ENCODE results near the gene FNDC8.
A peak's percentile ranks its signal among the peaks of the same experiment; 100 is the strongest.
"Not testable (repeated sequence)": the region's sequence is repeated elsewhere in the genome, so short reads cannot be mapped to it uniquely, and the experiment has no call there.

Gene FNDC8

DNA sequence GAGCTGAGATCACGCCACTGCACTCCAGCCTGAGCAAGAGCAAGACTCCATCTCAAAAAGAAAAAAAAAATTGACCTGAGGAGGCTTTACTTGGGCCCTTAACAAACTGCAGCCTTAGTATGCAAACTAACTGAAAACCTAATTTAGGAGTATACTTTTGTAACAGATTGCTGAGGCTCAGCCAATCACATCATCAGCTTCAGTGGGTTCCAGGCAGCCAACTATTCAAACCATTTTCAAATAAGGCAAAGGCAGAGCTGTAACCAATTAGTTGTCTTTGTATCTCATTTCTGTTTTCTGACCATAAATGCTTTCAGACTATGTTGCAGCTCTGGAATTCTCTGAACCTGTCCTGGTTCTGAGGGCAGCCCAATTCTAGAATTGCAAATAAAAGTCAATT, 25.7 kb upstream of the FNDC8 start:
- no peak for DNase-seq (ENCODE audit: low read depth)

DNA sequence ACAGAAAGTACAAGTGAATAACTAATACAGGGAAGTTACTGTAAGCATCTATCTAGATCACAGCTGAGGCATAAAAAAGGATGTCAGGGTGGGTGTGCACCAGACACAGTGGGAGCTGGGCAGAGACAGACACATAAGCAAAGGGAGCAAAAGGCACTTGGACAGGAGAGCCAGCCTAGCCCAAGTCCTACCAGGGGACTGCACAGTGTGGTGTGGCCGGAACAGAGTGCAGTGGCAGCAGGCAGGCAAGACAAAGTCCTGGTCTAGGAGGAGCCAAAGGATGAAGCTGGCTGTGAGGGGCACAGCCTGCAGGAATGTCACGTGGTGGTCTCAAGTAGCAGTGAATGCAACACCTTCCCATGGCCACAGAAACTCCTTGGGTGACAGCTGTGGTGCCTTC, 23.6 kb upstream of the FNDC8 start:
- DNase-seq (ENCODE audit: low read depth): no peak

DNA sequence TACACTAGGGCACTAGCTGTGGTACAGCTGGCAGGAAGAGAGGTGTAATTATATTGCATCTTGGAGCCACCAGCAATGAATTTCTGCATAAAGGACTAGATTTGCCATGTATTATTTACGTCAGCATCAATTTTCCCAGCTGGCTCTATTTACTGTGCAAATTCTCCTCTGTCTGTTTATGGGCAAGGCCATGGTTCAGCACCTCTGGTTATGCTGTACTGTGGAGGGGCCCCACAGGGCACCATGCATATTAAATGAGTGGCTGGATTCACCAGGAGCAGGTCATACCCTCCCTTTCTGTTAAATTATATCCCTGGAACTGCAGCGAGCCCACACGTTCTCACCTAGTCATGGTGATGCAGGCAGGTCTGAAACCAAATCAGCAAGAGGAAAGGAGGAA, 21.5 kb upstream of the FNDC8 start:
- DNase-seq (ENCODE audit: low read depth): no peak

DNA sequence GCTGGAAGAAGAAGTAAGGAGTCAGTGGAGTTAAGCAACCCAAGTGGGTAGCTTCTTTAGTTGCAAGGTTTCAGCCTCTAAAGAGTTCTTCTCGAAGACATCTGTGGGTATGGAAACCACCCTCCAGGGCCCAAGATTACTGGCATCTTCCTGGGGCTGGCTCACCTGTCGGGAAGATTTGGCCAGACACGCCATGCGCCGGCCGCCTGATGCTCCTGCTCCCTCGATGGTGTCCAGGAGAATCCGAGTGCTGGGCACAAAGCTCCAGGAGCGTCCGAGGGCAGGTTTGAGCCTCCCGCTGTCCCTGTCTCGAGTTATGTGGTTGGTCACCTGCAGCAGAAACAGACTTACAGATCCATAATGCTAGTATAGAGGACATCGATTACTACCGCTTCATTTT, 20.4 kb upstream of the FNDC8 start:
- no peak for DNase-seq (ENCODE audit: low read depth)

DNA sequence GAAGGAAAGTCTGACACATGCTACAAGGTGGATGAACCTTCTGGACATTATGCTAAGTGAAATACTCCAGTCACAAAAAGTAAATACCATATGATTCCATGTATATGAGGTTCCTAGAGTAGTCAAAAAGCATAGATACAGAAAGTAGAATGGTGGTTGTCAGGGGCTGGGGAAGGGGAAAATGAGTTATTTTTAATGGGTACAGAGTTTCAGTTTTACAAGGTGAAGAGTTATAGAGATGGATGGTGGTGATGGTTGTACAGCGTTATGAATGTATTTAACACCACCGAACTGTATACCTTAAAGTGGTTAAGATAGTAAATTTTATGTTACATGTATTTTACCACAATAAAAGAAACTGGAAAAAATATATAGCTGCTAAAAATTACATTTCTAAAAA, 19.7 kb upstream of the FNDC8 start:
- DNase-seq (ENCODE audit: low read depth): no peak

DNA sequence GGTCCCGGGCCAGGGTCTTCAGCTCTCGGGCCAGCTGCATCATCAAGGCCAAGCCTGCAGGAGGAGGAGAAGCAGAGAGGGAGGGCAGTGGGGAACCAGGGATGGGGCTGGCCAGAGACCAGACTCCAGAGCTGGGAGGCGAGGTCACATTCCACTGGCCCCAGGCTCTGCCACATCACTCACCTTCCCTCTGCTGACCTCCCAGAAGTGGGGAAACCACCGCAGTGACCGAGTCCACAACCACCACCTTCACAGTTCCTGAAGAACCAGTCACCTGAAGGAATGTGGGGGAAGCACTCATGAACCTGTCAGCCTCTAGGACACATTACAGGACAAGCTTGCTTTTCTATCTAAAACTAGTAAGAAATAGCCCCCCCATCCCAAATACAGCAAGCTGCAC, 18.1 kb upstream of the FNDC8 start:
- no peak for DNase-seq (ENCODE audit: low read depth)

DNA sequence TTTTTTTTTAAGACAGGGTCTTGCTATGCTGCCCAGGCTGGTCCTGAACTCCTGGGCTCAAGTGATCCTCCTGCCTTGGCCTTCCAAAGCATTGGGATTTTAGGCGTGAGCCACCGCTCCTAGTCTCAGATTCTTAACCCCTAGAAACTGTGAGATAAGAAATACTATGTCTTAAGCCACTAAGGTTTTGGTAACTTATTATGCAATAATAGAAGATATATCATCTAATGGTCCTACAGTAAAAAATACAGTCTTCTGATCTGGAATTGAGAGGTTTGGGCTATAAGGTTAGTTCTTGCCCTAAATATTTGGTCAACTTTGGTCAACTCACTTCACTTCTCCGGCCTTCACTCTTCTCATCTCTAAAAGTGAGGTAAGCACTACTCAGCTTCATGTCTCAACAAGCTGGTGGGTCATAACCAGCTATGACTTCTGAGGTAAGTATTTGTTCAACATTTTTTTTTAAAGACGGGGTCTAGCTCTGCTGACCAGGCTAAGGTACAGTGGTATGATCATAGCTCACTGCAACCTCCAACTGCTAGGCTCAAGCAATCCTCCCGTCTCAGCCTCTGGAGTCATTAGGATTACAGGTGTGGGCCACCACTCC, 16.5 kb upstream of the FNDC8 start:
- DNase-seq (ENCODE audit: low read depth): no peak

DNA sequence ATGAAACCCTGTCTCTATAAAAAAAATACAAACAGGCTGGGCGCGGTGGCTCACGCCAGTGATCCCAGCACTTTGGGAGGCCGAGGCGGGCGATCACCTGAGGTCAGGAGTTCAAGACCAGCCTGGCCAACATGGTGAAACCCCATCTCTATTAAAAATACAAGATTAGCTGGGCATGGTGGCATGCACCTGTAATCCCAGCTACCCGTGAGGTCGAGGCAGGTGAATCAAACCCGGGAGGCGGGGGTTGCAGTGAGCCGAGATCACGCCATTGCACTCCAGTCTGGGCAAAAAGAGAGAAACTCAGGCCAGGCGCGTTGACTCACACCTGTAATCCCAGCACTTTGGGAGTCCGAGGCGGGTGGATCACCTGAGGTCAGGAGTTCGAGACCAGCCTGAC, 10.6 kb upstream of the FNDC8 start:
- not testable (repeated sequence) for DNase-seq (ENCODE audit: low read depth)

DNA sequence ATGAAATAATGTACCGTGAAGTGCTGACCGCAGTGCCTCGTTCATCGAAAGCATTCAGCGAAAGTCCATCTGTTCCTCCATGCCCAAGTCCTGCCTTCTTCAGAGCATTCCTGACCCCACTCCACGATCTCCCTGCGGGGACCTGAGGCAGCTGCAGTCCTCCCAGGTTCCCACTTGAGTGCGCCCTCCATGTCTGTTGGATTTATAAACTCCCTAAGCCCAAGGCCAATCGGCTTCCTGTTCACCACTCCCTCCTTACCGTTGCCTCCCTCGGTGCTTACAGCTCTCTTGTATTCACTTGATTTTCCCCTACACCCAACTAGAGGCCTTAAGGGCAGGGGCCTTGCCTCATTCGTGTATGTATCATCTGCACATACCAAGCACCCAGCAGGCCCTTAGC, 4.6 kb upstream of the FNDC8 start:
- no peak for DNase-seq (ENCODE audit: low read depth)

DNA sequence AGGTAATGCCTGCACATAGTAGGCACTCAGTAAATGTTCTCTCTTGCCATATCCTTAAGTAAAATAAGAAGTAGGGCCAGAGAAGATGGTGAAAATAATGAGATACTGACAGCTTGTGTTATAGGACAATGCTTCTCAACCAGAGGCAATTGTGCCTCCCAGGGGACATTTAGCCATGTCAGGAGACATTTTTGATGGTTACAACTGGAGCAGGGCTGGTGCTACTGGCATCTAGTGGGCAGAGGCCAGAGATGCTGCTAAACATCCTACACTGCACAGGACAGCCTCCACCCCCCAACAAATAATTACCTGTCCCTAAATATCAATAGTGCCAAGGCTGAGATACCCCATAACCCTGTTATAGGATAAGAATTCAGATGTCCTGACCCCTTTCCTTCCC, 3.4 kb upstream of the FNDC8 start:
- no peak for DNase-seq (ENCODE audit: low read depth)

DNA sequence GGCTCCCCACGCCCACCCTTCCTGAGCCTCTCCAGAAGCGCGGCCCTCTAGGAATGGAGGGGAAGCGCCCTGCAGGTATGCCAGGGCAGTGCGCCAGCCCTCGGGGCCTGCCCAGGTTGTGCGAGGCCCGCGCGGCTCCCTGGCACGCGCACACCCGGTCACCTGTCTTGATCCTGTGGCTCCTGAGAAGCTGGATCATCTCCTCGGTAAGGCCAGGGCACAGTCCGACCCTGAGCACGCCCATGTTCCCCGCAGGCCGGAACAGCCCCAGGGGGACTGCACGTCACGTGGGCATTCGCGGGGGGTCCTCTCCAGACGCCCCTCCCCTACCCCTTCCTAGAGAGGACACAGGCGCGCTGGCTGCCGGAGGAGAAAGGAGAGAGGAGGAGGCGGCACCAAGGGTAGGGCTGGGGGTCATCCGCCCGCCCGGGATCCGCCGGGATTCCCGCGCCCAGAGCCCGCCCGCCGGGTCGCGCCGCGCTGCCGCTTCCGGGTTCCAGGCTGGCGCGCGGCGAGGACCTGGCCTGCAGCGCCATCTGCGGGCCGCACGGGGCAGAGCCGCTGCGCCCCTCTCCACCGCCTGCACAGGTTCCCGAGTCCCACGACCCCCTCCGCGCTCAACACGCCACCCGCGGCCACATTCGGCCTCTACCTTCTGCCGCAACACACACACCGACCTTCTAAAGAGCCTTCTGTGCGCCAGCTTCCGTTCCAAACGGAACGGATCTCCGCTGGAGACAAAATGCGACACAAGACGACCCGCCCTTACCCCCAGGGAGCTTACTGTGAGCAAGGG, 1.8 kb upstream of the FNDC8 start, which contains the start of gene RAD51D:
RAD51D (minus strand) TSS at position 491 of the 796 bp plus-strand sequence; CDS start at position 244, 247 bp downstream.
- peak; percentile 74 for DNase-seq (ENCODE audit: low read depth)

DNA sequence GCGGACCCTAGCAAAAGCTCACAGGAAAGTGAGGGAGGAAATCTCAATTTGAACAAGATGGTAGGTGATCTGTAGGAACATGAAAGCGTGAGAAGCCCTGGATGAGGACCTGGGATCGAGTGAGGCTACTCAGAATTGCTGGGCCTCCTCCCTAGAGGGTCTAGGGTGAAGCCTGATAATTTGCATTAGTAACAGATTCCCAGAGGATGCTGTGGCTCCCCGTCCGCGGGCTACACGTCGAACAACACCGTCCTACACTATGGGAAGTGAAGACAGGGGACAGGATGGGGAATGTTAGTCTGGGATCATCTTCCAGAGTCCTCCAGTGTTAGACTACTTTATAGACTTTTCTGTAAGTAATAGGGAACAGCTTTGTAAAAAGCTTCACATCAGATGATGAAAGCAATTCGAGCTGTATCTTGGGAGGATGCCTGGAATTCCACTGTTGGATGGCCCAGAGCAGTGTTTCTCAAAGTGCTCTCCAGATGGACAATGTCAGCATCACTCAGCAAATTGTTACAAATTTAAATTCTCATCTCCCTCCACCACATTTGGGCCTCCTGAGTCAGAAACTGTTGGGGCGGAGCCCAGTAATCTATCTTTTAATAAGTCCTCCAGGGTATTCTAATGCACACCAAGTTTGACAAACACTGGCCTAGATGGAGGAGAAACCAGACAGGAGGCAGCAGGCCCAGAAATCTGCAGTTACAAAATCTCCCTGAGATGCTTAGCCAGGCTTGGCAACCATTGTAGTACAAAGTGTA, 6.5 kb downstream of the FNDC8 start:
- no peak for DNase-seq (ENCODE audit: low read depth)

DNA sequence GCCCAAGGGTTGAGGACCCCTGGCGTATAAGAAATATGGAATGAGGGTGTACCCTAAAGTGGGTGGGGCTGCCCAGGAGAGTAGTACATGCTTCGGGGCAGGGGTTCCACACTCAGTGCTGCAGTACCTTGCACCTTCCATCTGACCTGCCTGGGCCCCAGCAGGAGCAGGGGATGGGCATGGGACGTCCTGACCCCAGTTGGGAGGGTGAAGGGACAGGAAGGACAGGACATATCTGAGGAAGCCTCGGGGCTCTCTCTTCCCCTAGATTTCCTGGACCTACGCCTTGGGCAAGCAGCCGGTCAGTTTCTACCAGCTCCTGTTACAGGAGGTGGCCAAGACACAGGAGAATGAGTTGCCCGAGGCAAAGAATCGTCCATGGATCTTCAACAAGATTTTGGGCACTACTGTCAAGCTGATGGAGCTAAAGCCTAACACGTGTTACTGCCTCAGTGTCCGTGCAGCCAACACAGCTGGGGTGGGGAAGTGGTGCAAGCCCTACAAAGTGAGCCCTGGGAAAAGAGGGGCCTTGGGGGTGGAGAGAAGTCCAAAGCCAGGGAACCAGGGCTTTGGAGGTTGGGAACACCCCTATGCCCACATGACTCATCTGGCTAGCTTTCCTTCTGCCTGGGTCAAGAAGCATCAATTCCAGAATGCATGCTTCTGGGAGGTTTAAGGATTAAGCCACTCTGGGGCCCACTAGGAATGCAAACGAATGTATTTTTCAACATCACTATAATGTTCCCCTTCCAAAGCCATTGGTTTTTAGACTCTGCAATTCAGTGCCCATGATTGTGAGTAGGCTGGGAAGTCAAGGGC, 7.9 kb downstream of the FNDC8 start:
- no peak for DNase-seq (ENCODE audit: low read depth)

DNA sequence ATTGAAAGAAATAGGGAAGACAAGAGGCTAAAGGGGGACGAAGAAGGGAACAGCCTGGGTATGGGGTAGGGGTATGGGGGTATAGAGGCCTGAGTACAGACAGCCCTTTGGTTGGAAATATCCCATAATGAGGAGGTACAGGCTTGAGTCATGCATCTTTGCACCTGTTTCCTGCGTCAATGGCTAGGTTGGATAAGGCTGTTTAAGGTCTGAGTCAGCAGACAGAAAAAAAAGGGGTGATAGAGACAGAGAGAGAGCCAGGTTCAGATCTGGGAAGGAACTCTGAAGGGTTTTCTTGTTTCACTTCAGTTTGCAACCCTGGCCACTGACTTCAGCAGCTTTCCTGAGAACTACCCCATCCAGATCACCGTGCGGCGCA, 8.5 kb downstream of the FNDC8 start:
- no peak for DNase-seq (ENCODE audit: low read depth)

DNA sequence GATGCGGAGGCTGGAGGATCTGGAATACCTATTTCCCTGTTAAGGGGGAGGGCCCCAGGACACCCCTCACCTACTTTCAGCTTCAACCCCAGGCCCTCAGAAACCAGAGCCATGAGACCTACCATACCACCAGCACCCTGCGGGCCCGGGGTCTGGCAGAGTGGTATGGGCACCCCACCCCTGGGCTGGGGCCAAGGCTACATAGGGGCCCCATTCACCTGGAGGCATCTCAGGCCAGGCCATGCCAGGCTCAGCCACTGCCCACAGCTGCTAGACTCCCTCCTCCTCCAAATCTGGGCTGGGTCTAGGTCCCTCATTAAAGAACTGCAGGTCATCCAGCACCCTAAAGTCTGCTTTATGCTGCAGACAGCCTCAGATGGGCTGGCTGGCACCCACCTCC, 9.0 kb downstream of the FNDC8 start:
- no peak for DNase-seq (ENCODE audit: low read depth)

DNA sequence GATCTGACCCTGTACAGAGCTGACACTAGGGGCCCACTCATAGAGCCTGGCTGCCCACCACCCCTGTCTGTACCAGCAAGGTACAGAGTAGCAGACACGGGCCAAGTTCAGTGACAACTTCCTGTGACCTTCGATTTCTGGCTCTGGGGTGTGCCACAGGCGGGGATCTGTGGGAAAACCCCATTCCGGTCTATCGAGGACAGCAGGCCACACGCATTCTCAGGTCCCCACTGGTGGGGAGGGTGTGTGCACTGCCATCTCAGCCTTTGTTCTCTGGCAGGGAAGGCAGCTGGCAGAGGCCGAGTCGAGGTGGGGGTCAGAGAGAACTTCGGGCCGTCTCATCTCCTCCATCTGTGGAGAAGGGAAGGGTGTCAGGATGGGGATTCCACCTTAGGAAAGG, 10.7 kb downstream of the FNDC8 start:
- no peak for DNase-seq (ENCODE audit: low read depth)

DNA sequence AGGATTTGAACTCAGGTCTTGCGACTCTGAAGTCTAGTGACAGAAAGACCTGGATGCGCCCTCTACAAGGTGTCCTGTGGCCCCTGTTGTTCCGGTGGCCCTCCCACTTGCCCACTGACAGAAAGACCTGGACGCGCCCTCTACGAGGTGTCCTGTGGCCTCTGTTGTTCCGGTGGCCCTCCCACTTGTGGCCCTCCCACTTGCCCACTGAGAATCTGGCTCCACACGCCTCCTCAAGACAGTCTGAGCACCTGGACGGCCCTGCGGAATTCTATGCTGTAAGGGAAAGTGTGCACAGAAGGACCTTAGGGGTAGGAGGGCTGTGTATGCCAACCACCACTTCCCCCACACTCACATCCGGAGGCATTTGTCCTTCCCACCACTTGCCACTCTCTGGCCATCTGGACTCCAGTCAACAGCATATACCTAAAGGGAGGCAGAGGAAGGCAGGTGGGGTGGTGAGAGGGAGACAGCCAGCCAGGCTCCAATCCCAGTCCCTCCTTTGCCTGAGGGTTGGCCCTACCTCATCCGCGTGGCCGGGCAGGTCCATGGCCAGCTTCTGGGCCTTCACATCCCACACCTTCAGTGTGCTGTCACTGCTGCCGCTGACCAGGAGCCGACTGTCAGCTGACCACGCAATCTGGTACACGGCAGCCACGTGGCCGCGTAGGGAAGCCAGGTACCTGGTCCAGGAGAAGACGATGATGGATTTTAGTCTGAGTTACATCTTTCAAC, 11.6 kb downstream of the FNDC8 start:
- no peak for DNase-seq (ENCODE audit: low read depth)

DNA sequence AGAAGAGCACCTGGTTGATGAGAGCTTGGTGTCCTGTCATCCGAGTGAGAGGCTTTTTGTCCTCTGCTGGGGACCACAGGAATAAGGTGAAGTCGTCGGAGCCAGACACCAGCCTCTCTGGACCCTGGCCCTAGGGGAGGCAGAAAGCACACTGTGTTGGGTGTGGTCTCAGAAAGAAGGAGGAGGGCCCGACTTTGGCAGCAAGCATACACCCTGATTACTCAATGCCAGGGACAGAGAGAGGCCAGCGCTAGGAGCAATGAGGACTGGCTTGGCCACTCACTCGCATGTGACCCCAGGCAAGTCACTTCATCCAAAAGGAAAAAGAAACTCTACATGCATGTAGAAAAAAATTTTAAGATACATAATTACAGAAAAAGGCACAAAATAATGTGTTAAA, 13.9 kb downstream of the FNDC8 start:
- no peak for DNase-seq (ENCODE audit: low read depth)

DNA sequence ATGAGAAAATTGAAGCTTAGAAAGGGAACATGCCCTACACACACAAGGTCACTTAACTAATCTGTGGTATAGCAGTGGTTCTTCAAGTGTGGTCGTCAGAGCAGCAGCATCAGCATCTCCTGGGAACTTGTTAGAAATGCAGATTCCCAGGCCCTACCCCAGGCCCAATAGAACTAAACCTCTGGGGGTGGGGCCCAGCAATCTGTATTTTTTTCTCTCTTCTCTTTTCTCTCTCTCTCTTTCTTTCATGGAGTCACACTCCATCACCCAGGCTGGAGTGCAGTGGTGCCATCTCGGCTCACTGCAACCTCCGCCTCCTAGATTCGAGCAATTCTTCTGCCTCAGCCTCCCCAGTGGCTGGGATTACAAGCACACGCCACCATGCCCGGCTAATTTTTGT, 16.8 kb downstream of the FNDC8 start:
- DNase-seq (ENCODE audit: low read depth): no peak

DNA sequence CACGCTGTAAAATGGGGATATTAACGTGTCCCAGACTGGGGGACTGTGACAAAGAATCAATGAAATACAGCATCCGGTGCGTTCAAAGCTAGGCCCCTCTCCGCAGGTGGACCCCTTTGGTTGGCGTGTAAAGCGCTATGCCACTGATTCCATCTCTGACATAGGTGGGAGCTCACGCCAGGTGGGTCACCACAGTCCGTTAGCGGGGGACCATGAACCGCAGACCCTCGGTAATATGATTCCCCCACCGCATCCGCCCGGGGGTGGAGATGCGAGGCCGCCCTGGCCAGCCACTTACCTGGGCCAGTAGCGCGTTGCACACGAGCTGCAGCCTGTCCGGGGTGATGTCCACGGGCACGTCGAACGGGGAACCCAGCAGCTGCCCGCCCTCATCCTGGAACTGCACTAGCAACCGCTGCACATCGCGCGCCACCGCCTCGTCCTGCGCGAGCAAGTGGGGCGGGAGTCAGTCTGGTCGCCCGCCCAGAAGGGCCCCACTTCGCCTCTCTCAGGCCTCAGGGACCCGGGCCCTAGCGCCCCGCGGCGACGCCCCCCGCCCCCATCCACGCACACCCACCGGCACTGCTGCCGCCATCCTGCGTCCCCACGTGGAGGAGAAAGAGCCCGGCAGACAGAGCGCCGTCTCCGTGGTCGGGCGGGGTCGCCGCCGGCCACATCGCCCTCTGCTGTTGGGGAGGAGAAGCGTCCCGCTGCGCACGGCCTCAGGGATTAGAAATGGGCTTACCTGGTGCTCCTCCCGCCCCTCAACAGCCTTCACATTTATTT, 20.5 kb downstream of the FNDC8 start, which contains the start of gene NLE1:
NLE1 (minus strand) TSS at position 623 of the 786 bp plus-strand sequence; CDS start at position 595, 28 bp downstream.
- peak; percentile 73 for DNase-seq (ENCODE audit: low read depth)

DNA sequence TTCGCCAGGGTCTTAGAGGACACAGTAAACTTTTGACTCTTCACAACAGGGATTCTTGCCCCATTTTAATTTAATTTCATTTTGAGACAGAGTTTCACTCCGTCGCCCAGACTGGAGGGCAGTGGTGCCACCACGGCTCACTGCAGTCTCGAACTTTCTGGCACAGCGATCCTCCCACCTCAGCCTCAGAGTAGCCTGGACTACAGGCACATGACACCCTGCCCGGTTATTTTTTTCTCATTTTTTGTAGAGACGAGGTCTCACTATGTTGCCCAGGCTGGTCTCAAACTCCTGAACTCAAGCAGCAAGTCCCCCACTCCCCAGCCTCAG, 21.0 kb downstream of the FNDC8 start:
- no peak for DNase-seq (ENCODE audit: low read depth)
